WTC11 (cell line): ENCODE data around the gene FHOD1. TPM values are rescaled to one million over a fixed set of nuclear protein-coding genes. Genes with fewer than 3 reads are reported as not detected.

Experiments
- ATAC-seq: fragments of 200-7000 bp; cut with Tn5 transposase; 2 replicates; pipeline ENCODE4 v1.10.0; 2021; ENCODE audit warnings: mild to moderate bottlenecking, moderate library complexity
- CTCF ChIA-PET: fragments of 300-600 bp; sonication (Branson Sonifier 250); formaldehyde crosslinking; loops from one replicate; lab custom pipeline; 2021; ENCODE audit warnings: antibody characterized with exemption; lab: Charles Lee
- POLR2A ChIA-PET: fragments of 350-600 bp; sonication (Branson Sonifier 250); formaldehyde crosslinking; loops from one replicate; lab custom pipeline; 2021; ENCODE audit warnings: antibody characterized with exemption; lab: Charles Lee
- DNase-seq: peaks from one replicate; pipeline ENCODE4 v3.0.0; 2021; ENCODE audit warnings: low spot score
- H3K27ac Mint-ChIP-seq: 2 replicates; pipeline ENCODE4 v1.8.0; 2021; ENCODE audit warnings: mixed read lengths
- H3K27me3 Mint-ChIP-seq: 2 replicates; pipeline ENCODE4 v1.8.0; 2021; ENCODE audit warnings: low read depth, mild to moderate bottlenecking, moderate library complexity, mixed read lengths
- H3K36me3 Mint-ChIP-seq: 2 replicates; pipeline ENCODE4 v1.8.0; 2021; ENCODE audit warnings: mixed read lengths
- H3K4me1 Mint-ChIP-seq: 2 replicates; pipeline ENCODE4 v1.8.0; 2022; ENCODE audit warnings: mixed read lengths
- H3K4me3 Mint-ChIP-seq: 2 replicates; pipeline ENCODE4 v1.8.0; 2021; ENCODE audit warnings: mild to moderate bottlenecking, moderate library complexity, mixed read lengths
- H3K9me3 Mint-ChIP-seq: 2 replicates; pipeline ENCODE4 v1.8.0; 2021; ENCODE audit warnings: mixed read lengths
- ATF3 ChIP-seq: sonication (generic); formaldehyde crosslinking; conservative IDR thresholded peaks from 2 replicates; pipeline ENCODE4 v1.8.1; 2022; ENCODE audit warnings: mild to moderate bottlenecking, missing genetic modification reagents
- CBFB ChIP-seq: sonication (generic); formaldehyde crosslinking; IDR thresholded peaks from 2 replicates; pipeline ENCODE4 v1.8.1; 2022; ENCODE audit warnings: mild to moderate bottlenecking, low read depth, missing genetic modification reagents
- CREM ChIP-seq: sonication (generic); formaldehyde crosslinking; IDR thresholded peaks from 2 replicates; pipeline ENCODE4 v1.8.1; 2022; ENCODE audit warnings: mild to moderate bottlenecking, missing genetic modification reagents, moderate library complexity
- CTCF ChIP-seq: fragments of 200-600 bp; IDR thresholded peaks from 2 replicates; pipeline ENCODE4 v1.8.0; 2022; ENCODE audit warnings: antibody characterized with exemption
- E2F1 ChIP-seq: sonication (generic); formaldehyde crosslinking; IDR thresholded peaks from 2 replicates; pipeline ENCODE4 v1.8.0; 2022; ENCODE audit warnings: mild to moderate bottlenecking, missing genetic modification reagents
- E2F4 ChIP-seq: sonication (generic); formaldehyde crosslinking; IDR thresholded peaks from 2 replicates; pipeline ENCODE4 v1.8.1; 2022; ENCODE audit warnings: low read depth, mild to moderate bottlenecking, moderate library complexity, missing genetic modification reagents, borderline replicate concordance
- E2F5 ChIP-seq: sonication (generic); formaldehyde crosslinking; IDR thresholded peaks from 2 replicates; pipeline ENCODE4 v1.8.1; 2022; ENCODE audit warnings: mild to moderate bottlenecking, moderate library complexity, missing genetic modification reagents
- EMX1 ChIP-seq: fragments of 250-450 bp; sonication (Bioruptor Pico); IDR thresholded peaks from 2 replicates; pipeline ENCODE4 v1.8.0; 2021; ENCODE audit warnings: mild to moderate bottlenecking
- ERG ChIP-seq: fragments of 250-450 bp; sonication (Bioruptor Pico); IDR thresholded peaks from 2 replicates; pipeline ENCODE4 v1.8.0; 2021; ENCODE audit warnings: mild to moderate bottlenecking
- ETV6 ChIP-seq: sonication (generic); formaldehyde crosslinking; IDR thresholded peaks from 2 replicates; pipeline ENCODE4 v1.8.1; 2022; ENCODE audit warnings: mild to moderate bottlenecking, missing genetic modification reagents
- FOXP1 ChIP-seq: sonication (generic); formaldehyde crosslinking; IDR thresholded peaks from 2 replicates; pipeline ENCODE4 v1.8.0; 2022; ENCODE audit warnings: missing genetic modification reagents, mild to moderate bottlenecking, moderate library complexity, borderline replicate concordance
- FOXP4 ChIP-seq: sonication (generic); formaldehyde crosslinking; IDR thresholded peaks from 2 replicates; pipeline ENCODE4 v1.8.0; 2022; ENCODE audit warnings: mild to moderate bottlenecking, missing genetic modification reagents
- GABPB1 ChIP-seq: sonication (generic); formaldehyde crosslinking; IDR thresholded peaks from 2 replicates; pipeline ENCODE4 v1.8.1; 2023; ENCODE audit warnings: mild to moderate bottlenecking, missing genetic modification reagents
- IRF2 ChIP-seq: sonication (generic); formaldehyde crosslinking; IDR thresholded peaks from 2 replicates; pipeline ENCODE4 v1.8.0; 2022; ENCODE audit warnings: low read depth, missing genetic modification reagents, borderline replicate concordance
- JAZF1 ChIP-seq: fragments of 250-450 bp; sonication (Bioruptor Pico); IDR thresholded peaks from 2 replicates; pipeline ENCODE4 v1.9.0; 2021; ENCODE audit warnings: moderate library complexity, mild to moderate bottlenecking, inconsistent platforms
- JUN ChIP-seq: sonication (generic); formaldehyde crosslinking; IDR thresholded peaks from 2 replicates; pipeline ENCODE4 v1.8.0; 2023; ENCODE audit warnings: mild to moderate bottlenecking, missing genetic modification reagents
- MAX ChIP-seq: sonication (generic); formaldehyde crosslinking; IDR thresholded peaks from 2 replicates; pipeline ENCODE4 v1.8.0; 2022; ENCODE audit warnings: mild to moderate bottlenecking, missing genetic modification reagents
- NFE2L1 ChIP-seq: sonication (generic); formaldehyde crosslinking; IDR thresholded peaks from 2 replicates; pipeline ENCODE4 v1.8.1; 2023; ENCODE audit warnings: missing genetic modification reagents
- NFYB ChIP-seq: sonication (generic); formaldehyde crosslinking; conservative IDR thresholded peaks from 2 replicates; pipeline ENCODE4 v1.8.0; 2022; ENCODE audit warnings: low read depth, missing genetic modification reagents
- NR1H2 ChIP-seq: sonication (generic); formaldehyde crosslinking; IDR thresholded peaks from 2 replicates; pipeline ENCODE4 v1.9.0; 2021; ENCODE audit warnings: mild to moderate bottlenecking, moderate library complexity, missing genetic modification reagents
- NR3C1 ChIP-seq: sonication (generic); formaldehyde crosslinking; conservative IDR thresholded peaks from 2 replicates; pipeline ENCODE4 v1.8.1; 2023; ENCODE audit warnings: low read depth, mild to moderate bottlenecking, missing genetic modification reagents
- RORB ChIP-seq: fragments of 250-450 bp; sonication (Bioruptor Pico); IDR thresholded peaks from 2 replicates; pipeline ENCODE4 v1.9.0; 2021; ENCODE audit warnings: mild to moderate bottlenecking
- TP53 ChIP-seq: sonication (generic); formaldehyde crosslinking; IDR thresholded peaks from 2 replicates; pipeline ENCODE4 v1.8.1; 2023; ENCODE audit warnings: mild to moderate bottlenecking, missing genetic modification reagents
- USF2 ChIP-seq: sonication (generic); formaldehyde crosslinking; IDR thresholded peaks from 2 replicates; pipeline ENCODE4 v1.8.1; 2023; ENCODE audit warnings: mild to moderate bottlenecking, missing genetic modification reagents, moderate library complexity
- ZNF138 ChIP-seq: sonication (generic); formaldehyde crosslinking; conservative IDR thresholded peaks from 2 replicates; pipeline ENCODE4 v1.8.1; 2022; ENCODE audit warnings: mild to moderate bottlenecking, moderate library complexity, missing genetic modification reagents
- ZNF423 ChIP-seq: fragments of 250-450 bp; sonication (Bioruptor Pico); IDR thresholded peaks from 2 replicates; pipeline ENCODE4 v2.1.2; 2022; ENCODE audit warnings: mild to moderate bottlenecking, moderate library complexity
- total RNA-seq: library from RNA; stranded (reverse); gene quantifications from 3 replicates; pipeline ENCODE4 v1.2.3, GENCODE V29; 2021

FHOD1 gene
- total RNA-seq, 1 experiment from 2014 or later = 81.3 TPM

- TF ChIP-seq JUN (CRISPR knock-in tag) = no peak
- TF ChIP-seq EMX1 (CRISPR knock-in tag) = no peak
- no peak for TF ChIP-seq NR3C1 (CRISPR knock-in tag)
- peak; percentile 100 for TF ChIP-seq CREM (CRISPR knock-in tag)
- TF ChIP-seq RORB = no peak
- peak; percentile 58; the same call in 1 of the 2 replicates for TF ChIP-seq MAX (CRISPR knock-in tag)
- TF ChIP-seq GABPB1 (CRISPR knock-in tag) = peak; percentile 93
- 0 out of 2 replicates have a peak, but pooled peaks have one; percentile 38 for TF ChIP-seq E2F5 (CRISPR knock-in tag)
- TF ChIP-seq ETV6 (CRISPR knock-in tag) = peak; percentile 36; the same call in 1 of the 2 replicates
- TF ChIP-seq CBFB (CRISPR knock-in tag) = 0 out of 2 replicates have a peak, but pooled peaks have one; percentile 39
- no peak for TF ChIP-seq IRF2 (CRISPR knock-in tag)
- TF ChIP-seq NFYB (CRISPR knock-in tag) = no peak
- TF ChIP-seq ERG = peak; percentile 18; the same call in 1 of the 2 replicates
- TF ChIP-seq ATF3 (CRISPR knock-in tag) = no peak
- no peak for TF ChIP-seq E2F4 (CRISPR knock-in tag)
Measured at GRCh38 chr16:67226804-67227566, 20.3 kb downstream of the FHOD1 start, which contains the start of gene TMEM208 (continued).

GRCh38 chr16:67226295-67226803 lies 20.9 kb downstream of the FHOD1 start:
- CTCF ChIA-PET = interaction anchor here (0.8 to 2.8 kb wide), 20 partner anchors 8 to 265 kb away, joined by 3 to 41 read pairs (median 5); partner anchors contain the start of genes B3GNT9, CES3, E2F4 and ELMO3
- peaks cover 28% of the 10 kb centered on the region for H3K27me3 Mint-ChIP-seq
- peak overlapping the region; percentile 97 for H3K4me3 Mint-ChIP-seq
- H3K27ac Mint-ChIP-seq = no peak overlapping the region
- POLR2A ChIA-PET = interaction anchor here (0.6 to 2.1 kb wide), 10 partner anchors 10 to 52 kb away, joined by 3 to 25 read pairs (median 4); partner anchors contain the start of genes ELMO3, EXOC3L1 and FHOD1
- peaks cover 26% of the 10 kb centered on the region for H3K36me3 Mint-ChIP-seq
- peaks cover 15% of the 10 kb centered on the region for H3K4me1 Mint-ChIP-seq
- H3K9me3 Mint-ChIP-seq = no peaks in the 10 kb centered on the region
- no peak for DNase-seq
- no peak; the same call in 1 of the 2 replicates for ATAC-seq
- TF ChIP-seq ZNF138 (CRISPR knock-in tag) (no peak), NR1H2 (CRISPR knock-in tag) (no peak), USF2 (CRISPR knock-in tag) (no peak), NFYB (CRISPR knock-in tag) (no peak), JAZF1 (CRISPR knock-in tag) (no peak), NFE2L1 (CRISPR knock-in tag) (no peak), ZNF423 (no peak), FOXP4 (CRISPR knock-in tag) (no peak), TP53 (no peak), FOXP1 (CRISPR knock-in tag) (no peak), CTCF (no peak), E2F1 (CRISPR knock-in tag) (no peak)
